GM18526 (cell line): ENCODE measurements around the gene NUB1.

Source experiments
- POLR2A ChIP-seq: IDR thresholded peaks from 3 replicates; pipeline ENCODE4 v1.6.1; 2011; ENCODE audit not compliant: insufficient read length; ENCODE audit errors: extremely low read depth

NUB1 gene

DNA sequence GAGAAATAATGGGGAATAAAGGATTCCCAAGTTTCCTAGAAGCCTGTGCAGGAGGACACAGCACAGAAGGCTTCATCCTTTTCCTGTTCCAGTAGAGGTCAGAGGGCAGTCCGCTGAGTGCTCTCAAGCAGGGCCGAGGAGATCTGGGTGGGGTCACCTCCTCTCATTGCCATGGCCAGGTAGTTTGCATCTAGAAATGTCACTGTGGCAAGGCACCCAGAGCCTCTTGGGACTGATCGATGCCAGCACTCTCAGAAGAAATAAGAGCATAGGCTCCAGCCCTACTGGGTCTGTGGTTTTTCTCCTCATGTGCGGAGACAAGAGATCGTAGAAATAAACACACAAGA is 7.9 kb downstream of the NUB1 start:
- TF ChIP-seq POLR2A = no peak

DNA sequence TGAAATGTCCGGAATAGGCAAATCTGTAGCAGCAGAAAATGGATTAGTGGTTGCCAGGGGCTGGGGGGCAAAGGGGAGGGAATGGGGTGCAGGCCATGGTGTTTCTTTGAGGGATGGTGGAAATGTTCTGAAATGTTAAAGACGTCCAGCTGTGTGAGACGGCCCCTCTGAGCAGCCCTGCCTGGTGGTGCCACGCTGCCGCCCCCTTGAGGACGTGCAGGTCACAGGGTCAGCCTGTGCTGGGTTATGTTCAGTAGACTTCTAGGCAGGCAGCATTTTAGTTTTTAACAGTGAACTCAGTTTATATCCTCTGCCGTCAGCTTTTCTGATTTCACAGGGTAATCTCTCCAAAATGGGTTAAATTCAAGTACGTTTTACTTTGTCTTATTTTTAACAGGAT is 9.4 kb downstream of the NUB1 start:
- TF ChIP-seq POLR2A = no peak

DNA sequence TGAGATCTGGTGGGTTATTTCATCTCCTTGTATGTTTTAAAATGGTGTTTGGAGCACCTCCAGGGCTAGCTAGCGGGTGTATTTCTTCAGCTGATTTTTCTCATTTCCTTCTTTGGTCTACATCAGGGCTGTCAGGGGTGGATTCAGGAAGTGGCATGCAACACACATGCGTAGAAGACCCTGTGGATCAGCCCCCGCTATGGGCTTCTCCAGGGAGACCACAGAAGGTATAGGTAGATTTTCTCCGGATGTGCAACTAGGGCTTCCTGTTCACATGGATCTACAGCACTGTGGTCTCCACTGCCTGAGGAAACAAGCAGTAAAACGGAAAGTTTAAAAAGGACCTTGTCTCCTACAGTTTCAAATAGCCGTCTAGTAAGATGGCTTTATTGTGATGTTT is 10.4 kb downstream of the NUB1 start:
- no peak for TF ChIP-seq POLR2A

GRCh38 chr7:151352512-151352911 is 10.9 kb downstream of the NUB1 start:
- no peak for TF ChIP-seq POLR2A

DNA sequence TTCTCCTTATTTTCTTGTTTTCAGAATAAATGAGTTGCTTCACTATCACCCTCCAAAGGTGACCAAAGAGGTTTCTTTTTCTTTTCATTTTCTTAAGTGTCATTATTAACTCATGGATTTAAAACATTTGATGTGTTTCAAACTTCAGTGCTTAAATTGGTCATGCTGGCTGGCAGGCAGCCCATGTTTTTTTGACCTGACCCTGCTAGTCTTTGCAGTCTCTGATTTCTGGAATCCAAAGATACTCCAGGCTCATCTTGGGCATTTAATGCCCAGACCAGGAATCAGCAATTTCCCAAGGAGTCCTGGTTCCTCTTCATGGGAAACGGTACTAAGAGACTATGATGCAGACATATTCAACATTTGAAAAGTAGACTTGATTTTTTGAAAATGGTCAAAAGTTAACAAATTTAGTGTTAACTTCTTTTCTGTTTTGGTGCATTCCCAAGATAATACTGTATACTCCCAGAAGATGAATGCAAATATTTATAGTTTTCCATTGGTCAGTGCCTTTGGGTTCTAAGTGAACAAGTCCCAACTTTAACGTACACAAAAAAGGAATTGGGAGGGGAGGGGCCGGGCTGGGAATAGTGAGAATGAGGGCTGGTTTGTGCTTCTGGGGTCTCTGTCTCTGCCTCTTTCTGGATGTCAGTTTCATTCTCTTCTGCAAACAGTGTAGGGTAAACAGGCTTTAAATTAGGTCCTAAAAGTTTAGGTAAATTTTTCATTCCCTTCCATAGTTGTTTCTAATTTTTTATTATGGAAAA is 19.8 kb downstream of the NUB1 start:
- TF ChIP-seq POLR2A = no peak

DNA sequence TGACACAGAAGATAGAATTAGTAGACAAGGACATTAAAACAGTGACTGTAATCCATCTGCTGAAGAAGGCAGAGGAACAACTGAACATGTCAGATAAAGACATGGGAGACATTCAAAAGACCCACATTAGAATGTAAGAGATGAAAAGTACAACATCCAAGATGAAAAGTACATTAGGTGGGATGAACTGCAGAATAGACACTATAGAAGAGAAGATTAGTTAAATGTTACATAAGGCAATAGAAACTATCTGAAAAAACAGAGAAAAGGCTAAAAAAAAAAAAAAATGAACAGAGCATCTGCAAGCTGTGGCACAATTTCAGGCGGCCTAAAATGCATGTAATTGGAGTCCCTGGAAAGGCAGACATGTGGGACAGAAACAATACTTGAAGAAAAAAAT is 21.6 kb downstream of the NUB1 start:
- TF ChIP-seq POLR2A = no peak

DNA sequence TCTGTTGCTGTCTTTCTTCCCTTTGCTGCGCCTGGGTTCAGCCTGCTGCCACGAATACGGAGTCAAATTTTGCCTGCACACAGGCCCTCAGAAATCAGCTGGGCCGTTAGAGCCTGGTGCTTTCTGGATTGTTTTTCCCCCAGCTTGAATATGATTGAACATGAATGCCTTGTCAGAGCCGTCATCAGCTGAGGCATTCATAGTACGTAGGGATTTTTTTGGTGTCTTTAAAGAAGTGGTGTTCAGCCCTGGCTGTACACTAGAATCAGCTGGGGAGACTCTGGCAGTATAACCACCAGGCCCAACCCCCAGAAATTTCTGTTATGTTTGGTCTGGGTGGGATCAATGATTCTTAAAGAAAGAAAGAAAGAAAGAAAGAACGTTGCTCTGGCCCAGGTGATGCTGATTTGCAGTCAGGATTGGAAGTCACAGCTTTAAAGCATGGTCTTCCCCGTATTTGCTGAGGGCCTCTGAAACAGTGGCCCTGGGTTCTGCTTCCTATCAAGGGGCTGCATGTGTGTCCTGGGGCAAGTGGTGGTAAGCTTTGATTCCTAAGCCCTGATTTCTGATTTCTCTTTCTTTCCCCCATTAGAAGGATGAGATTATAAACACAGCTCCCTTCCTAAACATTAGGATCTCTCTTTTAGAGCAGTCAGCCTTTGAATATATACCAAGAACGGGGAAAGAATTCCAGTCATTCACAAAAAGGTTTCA is 24.7 kb downstream of the NUB1 start:
- TF ChIP-seq POLR2A = no peak

GRCh38 chr7:151366880-151367222 is 25.2 kb downstream of the NUB1 start:
- TF ChIP-seq POLR2A = no peak

- no peak for TF ChIP-seq POLR2A
These were observed 25.7 kb downstream of the NUB1 start for GRCh38 chr7:151367284-151367683.

DNA sequence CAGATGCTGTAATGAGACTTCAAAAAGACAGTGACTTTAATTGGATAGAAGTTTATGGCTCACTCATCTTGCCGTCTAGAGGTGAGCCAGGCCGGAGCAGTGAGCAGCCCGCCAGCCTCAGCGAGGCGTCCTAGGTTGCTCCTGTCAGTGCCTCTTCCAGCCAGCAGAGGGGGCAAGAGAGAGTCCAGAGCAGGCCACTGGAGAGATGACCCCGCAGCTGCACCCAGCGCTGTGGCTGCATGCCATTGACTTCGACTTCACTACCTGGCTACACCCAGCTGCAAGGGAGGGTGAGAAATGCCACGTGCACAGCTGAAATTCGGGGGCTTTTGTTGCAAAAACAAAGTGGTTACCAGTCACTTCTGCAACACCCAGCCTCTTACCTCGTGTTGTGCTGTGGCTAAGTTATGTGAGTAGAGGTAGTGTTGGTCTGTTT is 26.5 kb downstream of the NUB1 start:
- no peak for TF ChIP-seq POLR2A

GRCh38 chr7:151371266-151371665 is 29.7 kb downstream of the NUB1 start:
- TF ChIP-seq POLR2A = no peak

GRCh38 chr7:151372612-151373265 is 31.1 kb downstream of the NUB1 start:
- TF ChIP-seq POLR2A = no peak

GRCh38 chr7:151373599-151373998 is 32.0 kb downstream of the NUB1 start:
- TF ChIP-seq POLR2A = no peak

DNA sequence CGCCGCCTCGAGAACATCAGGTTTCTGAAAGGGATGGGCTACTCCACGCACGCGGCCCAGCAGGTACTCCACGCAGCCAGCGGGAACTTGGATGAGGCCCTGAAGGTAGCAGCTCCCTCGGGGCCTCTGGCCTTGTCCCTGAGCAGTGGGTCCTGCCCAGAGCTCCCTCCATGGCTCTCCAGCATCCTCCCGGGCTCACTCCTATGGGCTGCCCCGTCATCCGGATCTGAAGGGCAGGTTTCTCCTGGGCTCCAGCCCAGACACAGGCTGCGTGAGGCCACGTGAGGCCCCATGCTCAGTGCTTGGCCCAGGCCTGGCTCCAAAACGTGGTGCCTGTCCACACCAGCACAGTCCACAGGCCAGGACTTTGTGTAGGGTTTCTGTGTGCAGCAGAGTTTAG is 32.5 kb downstream of the NUB1 start:
- TF ChIP-seq POLR2A = no peak

GRCh38 chr7:151374726-151375125 is 33.1 kb downstream of the NUB1 start:
- TF ChIP-seq POLR2A = no peak

DNA sequence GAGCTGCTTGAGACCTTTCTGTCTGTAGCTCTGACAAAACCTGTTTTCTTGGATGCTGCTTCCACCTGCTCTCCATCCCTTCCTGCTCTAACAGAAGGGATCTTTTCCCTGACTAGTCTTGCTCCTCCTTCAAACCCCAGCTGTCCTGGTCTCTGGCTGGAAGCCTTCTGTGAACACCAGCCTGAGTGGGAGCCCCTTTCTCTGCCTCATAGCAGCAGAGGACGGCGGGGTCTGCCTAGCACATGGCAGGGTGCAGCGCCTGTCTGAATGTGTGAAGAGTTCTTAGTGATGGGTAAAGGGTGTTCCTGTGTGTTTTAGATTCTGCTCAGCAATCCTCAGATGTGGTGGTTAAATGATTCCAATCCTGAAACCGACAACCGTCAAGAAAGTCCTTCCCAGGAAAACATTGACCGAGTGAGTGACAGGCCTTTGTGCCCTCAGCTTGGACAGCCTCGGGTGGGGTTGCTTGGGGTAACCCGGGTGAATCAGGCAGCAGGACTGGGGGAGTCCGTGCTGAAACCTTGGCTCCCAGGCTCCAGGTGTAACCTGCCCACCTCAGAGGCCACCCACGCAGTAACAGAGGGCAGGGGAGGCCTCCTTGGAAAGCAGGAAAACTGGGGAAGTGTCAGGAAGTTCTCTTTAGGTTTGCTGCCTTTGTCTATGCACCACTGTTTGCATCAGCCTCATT is 34.1 kb downstream of the NUB1 start:
- no peak for TF ChIP-seq POLR2A
